HG03442 (cell line): ENCODE results near the gene RNF2.

ENCODE experiments used
- ATAC-seq: cut with Tn5 transposase; IDR thresholded peaks from one replicate; pipeline ENCODE4 v1.9.1; 2021; ENCODE audit warnings: mild to moderate bottlenecking, moderate library complexity; ENCODE audit not compliant: unreplicated experiment

Gene RNF2

DNA sequence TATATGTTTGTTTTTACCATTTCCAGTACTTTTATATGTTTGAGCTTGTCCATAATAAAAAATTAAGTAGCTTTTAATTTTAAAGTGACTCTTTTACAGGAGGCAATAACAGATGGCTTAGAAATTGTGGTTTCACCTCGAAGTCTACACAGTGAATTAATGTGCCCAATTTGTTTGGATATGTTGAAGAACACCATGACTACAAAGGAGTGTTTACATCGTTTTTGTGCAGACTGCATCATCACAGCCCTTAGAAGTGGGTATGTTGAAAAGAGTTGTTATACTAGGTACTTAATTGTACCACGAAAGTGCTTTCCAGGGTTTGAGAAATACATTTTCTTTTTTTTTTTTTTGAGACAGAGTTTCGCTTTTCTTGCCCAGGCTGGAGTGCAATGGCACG is 46.1 kb downstream of the RNF2 start:
- no peak for ATAC-seq

DNA sequence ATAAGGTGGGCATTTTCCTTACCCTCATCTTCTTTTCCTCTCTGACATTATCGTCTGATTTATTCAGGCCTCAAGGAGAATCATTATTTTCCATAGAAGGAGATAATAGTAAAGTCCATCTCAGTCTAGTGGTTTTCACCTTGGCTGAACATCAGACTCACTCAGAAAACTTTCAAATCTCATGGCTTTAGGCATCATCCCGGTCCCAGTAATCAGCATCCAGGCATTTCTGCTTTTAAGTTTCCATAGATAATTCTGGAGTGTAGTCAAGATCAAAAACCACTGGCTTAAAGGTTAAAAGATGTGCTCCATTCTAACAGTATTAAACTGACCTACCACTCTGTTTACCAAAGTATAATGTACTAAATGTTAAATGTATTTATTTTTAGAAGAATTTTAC is 49.4 kb downstream of the RNF2 start:
- ATAC-seq = no peak

DNA sequence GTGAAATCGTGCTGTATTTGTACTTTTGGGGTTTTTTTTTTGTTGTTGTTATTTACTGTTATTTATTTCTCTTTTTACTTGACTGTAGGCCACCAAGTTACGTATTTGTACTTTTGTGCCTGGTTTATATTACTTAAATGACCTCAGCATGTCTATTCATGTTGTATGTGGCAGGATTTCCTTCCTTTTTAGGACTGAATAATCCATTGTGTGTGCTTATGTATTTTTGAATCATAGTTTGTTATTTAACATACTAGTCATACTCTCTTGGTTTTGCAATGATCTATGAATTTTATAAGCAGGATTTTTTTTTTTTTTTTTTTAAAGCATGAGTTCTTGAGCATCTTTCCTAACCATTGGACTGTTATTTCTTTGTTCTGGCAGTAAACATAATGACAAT is 51.2 kb downstream of the RNF2 start:
- ATAC-seq = no peak

DNA sequence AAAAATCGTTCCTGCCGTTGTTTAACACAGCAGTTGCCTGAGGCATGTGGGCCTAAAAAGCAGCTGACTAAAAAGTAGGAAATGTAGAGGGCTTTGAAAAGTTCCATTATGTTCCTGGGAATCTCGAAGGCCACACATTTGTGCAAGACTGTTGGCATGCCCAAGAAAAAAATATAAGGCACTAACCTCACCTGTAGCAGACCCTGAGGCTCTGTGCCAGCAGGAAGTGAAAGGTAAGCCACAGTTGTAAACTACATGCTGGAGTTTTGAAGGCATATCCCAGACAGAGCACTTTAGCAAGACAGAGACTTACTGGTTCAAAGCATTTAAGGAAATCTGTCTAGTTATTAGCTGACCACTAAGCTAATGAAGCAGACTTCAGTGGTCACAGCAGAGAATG is 58.7 kb downstream of the RNF2 start:
- no peak for ATAC-seq

DNA sequence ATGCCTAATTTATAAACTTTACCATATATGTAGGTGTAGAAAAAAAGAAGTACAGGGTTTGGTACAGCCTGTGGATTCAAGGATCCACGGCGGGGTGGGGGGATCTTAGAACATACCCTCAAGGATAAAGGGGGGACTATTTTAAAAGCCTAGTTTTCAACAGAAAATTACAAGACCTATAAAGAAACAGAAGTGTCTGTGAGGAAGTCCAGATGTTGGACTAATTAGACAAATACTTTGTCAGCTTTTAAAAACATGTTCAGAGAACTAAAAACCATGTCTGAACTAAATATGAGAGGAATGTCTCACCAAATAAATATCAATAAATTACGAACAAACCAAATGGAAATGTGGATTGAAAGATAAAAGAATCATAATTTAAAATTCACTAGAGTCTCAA is 59.8 kb downstream of the RNF2 start:
- no peak for ATAC-seq

DNA sequence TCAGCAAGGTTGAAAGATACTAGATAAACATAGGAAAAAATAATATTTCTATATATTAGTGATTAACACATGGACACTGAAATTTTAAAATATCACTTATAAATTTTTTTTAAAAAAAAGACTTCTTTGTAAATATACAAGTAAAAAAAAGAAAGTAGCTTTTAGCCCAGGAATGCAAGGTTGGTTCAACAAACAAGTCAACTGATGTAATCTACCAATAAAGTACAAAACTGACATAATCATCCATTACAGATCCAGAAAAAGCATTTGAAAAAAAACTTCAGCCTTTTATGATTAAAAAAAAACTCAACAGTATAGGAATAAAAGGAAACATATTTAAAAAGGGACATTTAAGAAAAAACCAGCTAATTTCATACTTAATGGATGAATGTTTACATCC is 63.0 kb downstream of the RNF2 start:
- no peak for ATAC-seq

DNA sequence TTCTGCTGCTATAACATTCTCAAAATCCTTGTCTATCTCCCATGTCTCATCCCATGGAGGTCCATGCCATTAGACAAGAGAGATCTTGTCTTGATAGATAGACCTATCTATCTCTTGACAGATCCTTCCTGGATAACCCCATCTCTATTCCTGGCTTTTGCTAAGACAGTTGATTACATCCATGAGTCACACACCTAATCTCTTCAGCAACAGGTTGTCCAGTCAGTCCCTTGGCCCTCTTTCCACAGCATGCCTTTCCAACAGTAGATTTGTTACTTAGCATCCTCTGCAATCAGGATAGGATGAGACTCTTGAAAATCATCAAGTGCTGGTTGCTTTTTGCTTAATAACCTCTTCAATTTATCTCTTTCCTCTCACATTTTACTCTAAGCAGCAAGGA is 64.8 kb downstream of the RNF2 start:
- no peak for ATAC-seq

DNA sequence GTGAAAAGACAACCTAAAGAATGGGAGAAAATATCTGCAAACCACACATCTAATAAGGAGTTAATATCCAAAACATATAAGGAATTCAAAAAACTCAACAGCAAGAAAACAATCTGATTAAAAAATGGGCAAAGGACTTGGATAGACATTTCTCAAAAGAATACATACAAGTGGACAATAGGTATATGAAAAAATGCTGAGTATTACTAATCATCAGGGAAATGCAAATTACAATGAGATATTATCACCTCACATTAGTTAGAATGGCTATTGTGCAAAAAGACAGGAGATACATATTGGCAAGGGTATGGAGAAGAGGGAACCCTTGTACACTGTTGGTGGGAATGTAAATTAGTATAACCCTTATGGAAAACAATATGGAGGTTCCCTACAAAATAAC is 66.5 kb downstream of the RNF2 start:
- ATAC-seq = no peak

DNA sequence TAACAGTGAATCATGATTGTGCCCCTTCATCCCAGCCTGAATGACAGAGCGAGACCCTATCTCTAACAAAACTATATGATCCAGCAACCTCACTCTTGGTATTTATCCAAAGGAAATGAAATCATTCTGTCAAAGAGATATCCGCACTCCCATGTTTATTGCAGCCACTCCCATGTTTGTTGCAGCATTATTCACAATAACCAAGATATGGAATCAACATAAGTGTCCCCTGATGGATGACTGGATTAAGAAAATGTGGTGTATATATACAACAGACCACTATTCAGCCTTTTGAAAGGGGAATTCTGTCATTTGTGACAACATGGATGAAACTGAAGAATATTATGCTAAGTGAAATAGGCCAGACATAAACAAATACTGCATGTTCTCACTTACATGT is 67.0 kb downstream of the RNF2 start:
- no peak for ATAC-seq

DNA sequence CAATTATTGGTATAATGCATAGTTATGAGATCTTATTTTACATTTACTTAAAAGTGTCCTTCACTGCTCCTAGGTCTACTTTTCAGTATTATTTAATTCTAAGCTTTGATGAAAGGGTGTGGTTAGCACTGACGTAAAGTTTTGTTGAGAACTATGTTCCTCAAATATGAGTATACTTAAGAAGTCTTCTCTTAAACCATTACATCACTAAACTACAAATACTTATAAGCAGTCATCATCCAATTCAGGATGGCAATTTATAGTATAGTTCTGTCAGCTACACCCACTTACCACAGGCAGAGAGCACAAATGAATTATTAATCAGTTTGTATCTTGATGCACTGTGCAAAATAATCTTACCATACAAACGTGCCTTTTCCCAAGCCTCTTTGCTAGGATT is 84.3 kb downstream of the RNF2 start:
- no peak for ATAC-seq

DNA sequence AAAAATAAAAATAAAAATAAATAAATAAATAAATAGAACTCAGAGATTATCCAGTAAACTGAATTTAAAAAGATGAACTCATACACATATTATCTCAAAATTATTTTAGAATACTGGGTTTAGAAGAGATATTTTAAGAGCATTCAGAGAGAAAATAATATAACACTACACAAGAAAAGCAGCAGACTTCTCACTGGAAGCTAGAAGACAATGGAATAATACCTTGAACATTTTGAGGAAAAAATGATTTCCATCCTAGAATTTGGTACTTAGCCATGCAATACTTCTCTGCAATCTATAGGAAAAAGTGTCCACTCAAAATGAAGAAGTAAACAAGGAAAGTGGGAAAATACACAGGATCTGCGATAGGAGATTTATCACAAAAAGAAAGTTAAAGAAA is 87.2 kb downstream of the RNF2 start:
- ATAC-seq = no peak

DNA sequence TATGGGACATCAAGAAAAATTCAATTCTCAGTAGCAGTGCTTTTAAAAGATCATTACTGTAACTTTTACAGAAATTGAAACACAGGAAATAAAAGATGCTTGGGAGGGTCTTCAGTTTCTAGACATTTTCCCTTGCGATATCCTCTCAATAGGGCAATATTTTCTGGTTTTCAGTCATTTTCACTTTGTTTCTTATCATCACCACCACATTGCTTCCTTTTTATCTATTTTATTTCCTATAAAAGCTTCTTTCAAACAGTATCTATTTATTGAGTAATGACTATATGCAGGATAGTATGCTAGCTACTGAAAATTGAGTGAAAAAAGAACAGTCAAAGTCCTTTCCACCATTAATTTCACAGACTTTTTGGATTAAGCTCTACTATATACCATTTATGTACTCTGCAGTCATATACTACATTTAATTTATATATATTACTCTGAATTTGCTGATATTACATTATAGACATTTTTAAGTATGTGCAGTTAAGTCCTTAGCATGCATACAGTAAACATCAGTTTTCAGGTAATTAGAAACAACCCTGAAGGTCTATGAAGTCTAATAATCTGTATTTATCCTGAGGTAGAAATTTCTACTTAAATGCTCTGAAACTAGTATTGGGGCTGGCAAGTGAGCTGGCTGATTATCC is 92.7 kb downstream of the RNF2 start:
- ATAC-seq = no peak

DNA sequence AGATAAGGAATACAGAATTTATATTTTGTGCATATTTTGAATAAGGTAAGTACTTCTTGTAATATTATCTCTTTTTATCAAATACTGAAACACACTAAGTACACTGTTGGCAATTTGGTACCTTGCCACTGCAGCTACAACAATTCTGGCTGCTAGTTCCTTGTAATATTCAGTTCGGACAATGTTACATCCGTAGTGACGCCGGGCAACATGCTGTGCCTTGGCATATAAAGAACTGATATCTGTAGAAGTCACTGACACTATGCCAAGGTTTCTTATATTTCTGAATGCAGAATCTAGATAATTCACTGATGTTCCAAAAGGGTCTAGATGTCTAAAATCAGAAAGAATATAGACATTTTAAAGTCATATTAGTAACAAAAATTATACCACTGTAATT is 93.9 kb downstream of the RNF2 start:
- no peak for ATAC-seq

DNA sequence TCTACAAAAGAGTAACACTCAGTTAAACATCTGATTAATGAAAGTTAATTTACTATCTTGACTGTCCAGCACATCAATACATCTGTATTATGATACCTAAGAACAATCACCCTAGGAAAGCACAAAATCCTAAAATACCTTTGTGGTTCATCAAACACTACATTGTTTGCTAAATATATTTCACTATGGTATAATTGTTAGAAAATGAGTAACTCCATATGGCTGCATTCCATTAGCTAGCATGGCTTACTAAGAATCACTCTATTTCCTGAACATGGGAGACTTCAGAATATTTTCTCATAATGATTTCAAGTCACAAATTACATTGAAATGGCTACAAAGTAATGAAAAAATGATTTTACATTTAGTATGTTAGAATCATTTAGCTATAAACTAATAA is 98.9 kb downstream of the RNF2 start:
- ATAC-seq = no peak

DNA sequence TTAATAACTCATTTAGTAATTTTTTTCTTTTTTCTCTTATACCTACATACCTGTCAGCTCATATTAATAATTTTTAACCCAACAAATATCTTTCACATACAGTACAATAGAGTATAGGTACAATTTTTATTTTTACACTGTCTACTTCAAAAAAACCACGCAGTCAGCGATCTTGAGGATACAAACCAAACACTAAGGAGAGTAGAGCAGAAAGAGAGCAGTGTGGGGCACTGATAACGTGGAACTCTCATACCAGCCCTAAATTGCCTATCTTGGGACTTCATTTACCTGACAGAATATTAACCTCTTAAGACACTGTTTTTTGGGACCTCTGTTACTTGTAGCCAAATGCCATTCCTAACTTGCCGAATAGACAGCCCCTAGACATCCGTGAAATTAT is 105.9 kb downstream of the RNF2 start:
- ATAC-seq = no peak
